K562 (cell line): ENCODE results near the gene MKRN3. TPM values are rescaled to one million over a fixed set of nuclear protein-coding genes. Genes with fewer than 3 reads are reported as not detected.
A peak's percentile ranks its signal among the peaks of the same experiment; 100 is the strongest.

Source experiments
- ATAC-seq: fragments of 200-7000 bp; cut with Tn5 transposase; 3 replicates; pipeline ENCODE4 v1.9.1; 2020; ENCODE audit warnings: moderate library complexity
- BruUV-seq: library from RNA; stranded (reverse); fragments of 400-500 nt; replicated peaks from 2 replicates; lab custom pipeline; 2021; lab: Mats Ljungman, UMichigan
- CTCF ChIA-PET: fragments of 300-600 bp; formaldehyde crosslinking; extraction: SDS; loops from one replicate; lab custom pipeline; 2021; ENCODE audit warnings: low intra/inter-chr PET ratio; lab: Yijun Ruan, JAX
- POLR2A ChIA-PET: fragments of 300-600, 350-650 bp; sonication (Branson Sonifier 250); formaldehyde crosslinking; extraction: SDS; loops from one replicate; lab custom pipeline; 2021; ENCODE audit warnings: antibody characterized with exemption, inconsistent platforms; lab: Yijun Ruan, JAX
- DNase-seq, 4 experiments: peaks; one replicate each; pipeline versions ENCODE4 v3.0.0 to v3.0.0-alpha.2; 2011 to 2018; ENCODE audit warnings: low spot score in 3 of 4, mixed read lengths in 3 of 4; ENCODE audit errors: extremely low read depth in 1 of 4
- FAIRE-seq: peaks from 2 replicates; lab custom pipeline; 2011; peaks lifted over from hg19 to GRCh38; lab: Jason Lieb, UNC
- H2AFZ ChIP-seq: 2 replicates; pipeline ENCODE4 v1.6.0; 2011; ENCODE audit warnings: low read depth, low read length, control low read depth, inconsistent platforms
- H3K27ac ChIP-seq: fragments of 200-600 bp; 3 replicates; pipeline ENCODE4 v1.8.0; 2011; ENCODE audit warnings: low read depth, mild to moderate bottlenecking, control low read depth, inconsistent platforms, low read length, moderate library complexity, mixed read lengths; ENCODE audit errors: extremely low read depth
- H3K27me3 ChIP-seq, 2 experiments: fragments of 300-600 bp in 1 of 2; 2 replicates in 1 of 2; 3 replicates in 1 of 2; pipeline versions ENCODE4 v1.6.0 to v1.8.0; 2011; ENCODE audit warnings: inconsistent platforms in 2 of 2, low read length in 2 of 2, mild to moderate bottlenecking in 1 of 2, mixed read lengths in 1 of 2, moderate library complexity in 1 of 2; ENCODE audit not compliant: control insufficient read depth in 2 of 2, insufficient read depth in 2 of 2
- H3K36me3 ChIP-seq: fragments of 300-600 bp; 3 replicates; pipeline ENCODE4 v1.8.0; 2011; ENCODE audit warnings: mild to moderate bottlenecking, low read length, inconsistent platforms; ENCODE audit not compliant: control insufficient read depth, insufficient read depth
- H3K4me1 ChIP-seq, 2 experiments: fragments of 200-600 bp in 1 of 2; replicated peaks in 1 of 2; 2 replicates in 1 of 2; 3 replicates in 1 of 2; pipeline versions ENCODE4 v1.5.1 to v1.8.0; 2011; ENCODE audit warnings: inconsistent platforms in 2 of 2, low read length in 2 of 2, mild to moderate bottlenecking in 1 of 2, mixed read lengths in 1 of 2, moderate library complexity in 1 of 2; ENCODE audit not compliant: control insufficient read depth in 2 of 2, insufficient read depth in 2 of 2
- H3K4me2 ChIP-seq: 2 replicates; pipeline ENCODE4 v1.6.1; 2011; ENCODE audit warnings: low read length, control low read depth, inconsistent platforms, mixed read lengths; ENCODE audit not compliant: insufficient read depth
- H3K4me3 ChIP-seq: fragments of 200-600 bp; sonication (generic), shearing (Covaris generic); 2 replicates; pipeline ENCODE4 v1.5.1; 2016; ENCODE audit warnings: control low read depth, inconsistent platforms
- H3K79me2 ChIP-seq: fragments of 200-600 bp; 3 replicates; pipeline ENCODE4 v1.8.0; 2011; ENCODE audit warnings: low read length, inconsistent platforms; ENCODE audit not compliant: control insufficient read depth, insufficient read depth
- H3K9ac ChIP-seq, 2 experiments: 2 replicates each; pipeline versions ENCODE4 v1.6.0 to v1.6.1; 2011; ENCODE audit warnings: low read depth in 2 of 2, low read length in 2 of 2, control low read depth in 1 of 2, inconsistent platforms in 1 of 2, mild to moderate bottlenecking in 1 of 2, mixed read lengths in 1 of 2; ENCODE audit not compliant: insufficient read depth in 1 of 2
- H3K9me1 ChIP-seq: one replicate; pipeline ENCODE4 v1.6.0; 2011; ENCODE audit warnings: inconsistent platforms, mild to moderate bottlenecking, low read length, moderate library complexity; ENCODE audit not compliant: control insufficient read depth, insufficient read depth
- H3K9me3 ChIP-seq: replicated peaks from 2 replicates; pipeline ENCODE4 v1.5.1; 2011; ENCODE audit warnings: low read depth, low read length, inconsistent platforms; ENCODE audit not compliant: control insufficient read depth, insufficient read depth
- H4K20me1 ChIP-seq: replicated peaks from 2 replicates; pipeline ENCODE4 v1.6.1; 2011; ENCODE audit warnings: low read length, inconsistent platforms, mixed read lengths; ENCODE audit not compliant: control insufficient read depth, insufficient read depth
- CBX2 ChIP-seq: fragments of 200-600 bp; sonication (generic); IDR thresholded peaks from one replicate; pipeline ENCODE4 v1.6.1; 2012; ENCODE audit warnings: mild to moderate bottlenecking, low read length, inconsistent platforms; ENCODE audit not compliant: insufficient read depth, poor library complexity, severe bottlenecking
- NRF1 ChIP-seq, 2 experiments: fragments of 450-650 bp; IDR thresholded peaks in 1 of 2; conservative IDR thresholded peaks in 1 of 2; 2 replicates each; pipeline ENCODE4 v1.6.1; 2014; ENCODE audit warnings: mild to moderate bottlenecking in 2 of 2
- PPARD ChIP-seq: fragments of 250-450 bp; sonication (Bioruptor Pico); IDR thresholded peaks from 2 replicates; pipeline ENCODE4 v1.8.0; 2022; ENCODE audit warnings: inconsistent platforms, mild to moderate bottlenecking, moderate library complexity
- PYGO2 ChIP-seq: fragments of 450-650 bp; IDR thresholded peaks from 2 replicates; pipeline ENCODE4 v1.6.1; 2016; ENCODE audit warnings: mild to moderate bottlenecking, missing genetic modification characterization, moderate library complexity, missing compliant biosample characterization
- ZNF184 ChIP-seq: sonication (generic); formaldehyde crosslinking; IDR thresholded peaks from 2 replicates; pipeline ENCODE4 v1.5.0; 2020; ENCODE audit warnings: missing genetic modification reagents
- ZNF445 ChIP-seq: fragments of 250-450 bp; sonication (Bioruptor Pico); IDR thresholded peaks from 2 replicates; pipeline ENCODE4 v1.4.0; 2020; ENCODE audit warnings: low read depth, mild to moderate bottlenecking, moderate library complexity
- WGBS: fragments of 100-300 bp; shearing (Covaris generic); methylation state at CpG from one replicate; pipeline ENCODE4 v1.1.6; 2016; ENCODE audit warnings: low coverage, mixed read lengths; ENCODE audit not compliant: insufficient coverage; ENCODE audit errors: missing lambda C conversion rate; 5-methylcytosine and 5-hydroxymethylcytosine counted together
- in situ Hi-C: fragments of 300-500 bp; cut with MboI; formaldehyde crosslinking; loops from 4 replicates; pipeline ENCODE4 v1.15.0; 2018; ENCODE audit warnings: inconsistent platforms, mixed read lengths
- intact Hi-C: fragments of 100-400 bp; cut with micrococcal nuclease; formaldehyde crosslinking; loops from 2 replicates; pipeline ENCODE4 v1.14.2; 2022
- polyA plus RNA-seq, 8 experiments: library from polyadenylated mRNA; depleted of rRNA in 4 of 8; stranded (reverse) in 5 of 8; unstranded in 3 of 8; fragments of >200 nt; fragmentation: Nextera tagmentation in 2 of 8; fragmentation: Illumina TruSeq in 1 of 8; extraction: Ambion mirVana in 2 of 8; extraction: Trizol in 1 of 8; gene quantifications; 2 replicates each; pipeline versions ENCODE4 v1.2.1 to v1.2.3, GENCODE V29; 2011 to 2014; ENCODE audit warnings: inconsistent platforms in 1 of 8, missing spikeins in 1 of 8
- total RNA-seq, 7 experiments: library from RNA; depleted of rRNA in 6 of 7; stranded (reverse); fragments of >200 nt in 6 of 7; fragmentation: Illumina TruSeq in 2 of 7; extraction: Trizol in 2 of 7; gene quantifications; 2 replicates each; pipeline versions ENCODE4 v1.2.1 to v1.2.3, GENCODE V29; 2011 to 2021; ENCODE audit warnings: low replicate concordance in 1 of 7
- TF ChIP-seq, protein P1 (sequence below), 2 experiments: IDR thresholded peaks in 1 of 2; conservative IDR thresholded peaks in 1 of 2; 2 replicates each; pipeline ENCODE4 v1.6.1; 2016; ENCODE audit warnings: low read depth in 2 of 2, mild to moderate bottlenecking in 1 of 2, missing compliant biosample characterization in 1 of 2, missing genetic modification characterization in 1 of 2, moderate library complexity in 1 of 2
- TF ChIP-seq, protein P2 (sequence below): fragments of 450-650 bp; IDR thresholded peaks from 2 replicates; pipeline ENCODE4 v1.6.1; 2017; ENCODE audit warnings: mild to moderate bottlenecking, moderate library complexity
- TF ChIP-seq, protein P3 (sequence below): fragments of 450-650 bp; IDR thresholded peaks from 2 replicates; pipeline ENCODE4 v1.6.1; 2018; ENCODE audit warnings: mild to moderate bottlenecking, low read depth; ENCODE audit not compliant: partially characterized antibody

Gene MKRN3
- total and polyA plus RNA-seq, 9 of the 15 experiments (the other 6 are each of a cell fraction or from before 2014, with no cell fraction given): 6.5 to 33.4 (median 25.1) TPM

DNA sequence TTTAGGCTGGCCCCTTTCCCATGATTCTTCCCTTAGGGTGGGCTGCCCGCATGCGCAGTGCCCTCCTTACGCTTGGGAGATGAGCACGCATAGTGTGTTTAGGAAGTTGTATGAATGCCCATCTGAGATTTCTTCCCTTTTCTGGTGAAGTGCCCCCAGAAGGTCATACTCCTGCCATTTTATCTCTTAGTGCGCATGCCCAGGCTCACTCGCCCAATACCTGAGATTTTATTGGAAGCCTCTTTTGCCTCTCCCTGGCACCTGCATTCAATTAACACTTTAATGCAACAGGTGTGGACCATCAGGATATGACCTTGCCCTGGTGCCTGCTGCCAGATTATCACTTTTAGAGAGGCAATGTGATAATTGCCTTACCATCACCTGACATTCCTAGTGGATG is 36.6 kb downstream of the MKRN3 start:
- Histone ChIP-seq H3K27ac (no peak overlapping the region), H3K27me3 (peaks cover 9 to 11% of the 10 kb centered on the region in 2 experiments; a peak in 3 of 5 replicates), H3K9me3 (no peaks in the 10 kb centered on the region), H3K4me3 (no peak overlapping the region), H3K9me1 (no peaks in the 10 kb centered on the region), H3K36me3 (no peaks in the 10 kb centered on the region), H3K9ac (no peak overlapping the region), H2AFZ (no peak overlapping the region), H3K4me1 (no peaks in the 10 kb centered on the region; a peak in 1 of 5 replicates), H3K4me2 (no peak overlapping the region), H3K79me2 (no peaks in the 10 kb centered on the region), H4K20me1 (no peaks in the 10 kb centered on the region)
- ATAC-seq: no peak
- no peak for FAIRE-seq
- ChIA-PET CTCF (no interaction called here), POLR2A (no interaction called here)
- WGBS: 16% methylated on average over 6 of the region's 6 CpGs
- intact Hi-C loops: no loop called here
- no TSS peak for BruUV-seq
- in situ Hi-C loops: no loop called here
- TF ChIP-seq ZNF184 (CRISPR knock-in tag) (no peak), NRF1 (conservative IDR thresholded peaks at IDR 0.05 in 1 of 2, IDR thresholded peaks at IDR 0.05 in 1 of 2) (peak; percentile 52 to 60)
- DNase-seq: no peak

DNA sequence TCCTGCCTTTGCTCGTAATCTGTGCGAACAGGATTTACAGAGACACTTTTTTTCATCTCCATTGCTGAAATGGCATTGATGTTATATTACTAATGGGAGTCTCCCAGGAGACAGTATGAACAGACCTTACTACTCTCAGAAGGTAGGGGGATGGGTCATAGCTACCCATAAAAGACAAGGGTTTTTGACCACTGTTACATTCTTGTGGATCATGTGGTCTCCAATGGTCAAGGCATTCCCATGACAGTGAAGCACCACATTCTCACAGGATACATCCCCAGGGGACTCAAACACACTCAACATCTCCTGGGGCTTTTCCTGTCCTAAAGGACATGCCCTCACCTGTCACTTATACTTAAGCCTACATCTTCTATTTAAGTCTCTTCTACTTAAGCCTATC is 40.8 kb downstream of the MKRN3 start:
- in situ Hi-C loops (no loop called here), intact Hi-C loops (no loop called here)
- no peak overlapping the region for H3K27ac ChIP-seq
- no peaks in the 10 kb centered on the region for H4K20me1 ChIP-seq
- H3K36me3 ChIP-seq: no peaks in the 10 kb centered on the region
- 0 out of 2 replicates have a peak overlapping the region, but pooled peaks have one; percentile 3 for H2AFZ ChIP-seq
- ChIA-PET CTCF (no interaction called here), POLR2A (no interaction called here)
- no peak overlapping the region for H3K4me2 ChIP-seq
- FAIRE-seq: no peak
- BruUV-seq: no TSS peak
- H3K27me3 ChIP-seq: peaks cover 5 to 6% of the 10 kb centered on the region in 2 experiments; a peak in 3 of 5 replicates
- H3K79me2 ChIP-seq: no peaks in the 10 kb centered on the region
- no peaks in the 10 kb centered on the region for H3K9me1 ChIP-seq
- ATAC-seq: 0 out of 3 replicates have a peak, but pooled peaks have one; percentile 22
- H3K9ac ChIP-seq: no peak overlapping the region
- no peak overlapping the region for H3K4me3 ChIP-seq
- 0% methylated on average over 2 of the region's 2 CpGs for WGBS
- no peak for DNase-seq
- no peaks in the 10 kb centered on the region for H3K9me3 ChIP-seq
- no peaks in the 10 kb centered on the region; a peak in 1 of 5 replicates for H3K4me1 ChIP-seq
- no peak for TF ChIP-seq ZNF445
- no peak for TF ChIP-seq PYGO2
- TF ChIP-seq, protein P1, sequence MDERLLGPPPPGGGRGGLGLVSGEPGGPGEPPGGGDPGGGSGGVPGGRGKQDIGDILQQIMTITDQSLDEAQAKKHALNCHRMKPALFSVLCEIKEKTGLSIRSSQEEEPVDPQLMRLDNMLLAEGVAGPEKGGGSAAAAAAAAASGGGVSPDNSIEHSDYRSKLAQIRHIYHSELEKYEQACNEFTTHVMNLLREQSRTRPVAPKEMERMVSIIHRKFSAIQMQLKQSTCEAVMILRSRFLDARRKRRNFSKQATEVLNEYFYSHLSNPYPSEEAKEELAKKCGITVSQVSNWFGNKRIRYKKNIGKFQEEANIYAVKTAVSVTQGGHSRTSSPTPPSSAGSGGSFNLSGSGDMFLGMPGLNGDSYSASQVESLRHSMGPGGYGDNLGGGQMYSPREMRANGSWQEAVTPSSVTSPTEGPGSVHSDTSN (CRISPR knock-in tag; IDR thresholded peaks at IDR 0.05; ENCODE audit: low read depth): no peak
- TF ChIP-seq, protein P1 (tag; conservative IDR thresholded peaks at IDR 0.05; ENCODE audit: low read depth): no peak
- no peak for TF ChIP-seq PPARD (CRISPR knock-in tag)
- TF ChIP-seq CBX2: no peak
- TF ChIP-seq, protein P2, sequence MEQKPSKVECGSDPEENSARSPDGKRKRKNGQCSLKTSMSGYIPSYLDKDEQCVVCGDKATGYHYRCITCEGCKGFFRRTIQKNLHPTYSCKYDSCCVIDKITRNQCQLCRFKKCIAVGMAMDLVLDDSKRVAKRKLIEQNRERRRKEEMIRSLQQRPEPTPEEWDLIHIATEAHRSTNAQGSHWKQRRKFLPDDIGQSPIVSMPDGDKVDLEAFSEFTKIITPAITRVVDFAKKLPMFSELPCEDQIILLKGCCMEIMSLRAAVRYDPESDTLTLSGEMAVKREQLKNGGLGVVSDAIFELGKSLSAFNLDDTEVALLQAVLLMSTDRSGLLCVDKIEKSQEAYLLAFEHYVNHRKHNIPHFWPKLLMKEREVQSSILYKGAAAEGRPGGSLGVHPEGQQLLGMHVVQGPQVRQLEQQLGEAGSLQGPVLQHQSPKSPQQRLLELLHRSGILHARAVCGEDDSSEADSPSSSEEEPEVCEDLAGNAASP: no peak
- TF ChIP-seq, protein P3, sequence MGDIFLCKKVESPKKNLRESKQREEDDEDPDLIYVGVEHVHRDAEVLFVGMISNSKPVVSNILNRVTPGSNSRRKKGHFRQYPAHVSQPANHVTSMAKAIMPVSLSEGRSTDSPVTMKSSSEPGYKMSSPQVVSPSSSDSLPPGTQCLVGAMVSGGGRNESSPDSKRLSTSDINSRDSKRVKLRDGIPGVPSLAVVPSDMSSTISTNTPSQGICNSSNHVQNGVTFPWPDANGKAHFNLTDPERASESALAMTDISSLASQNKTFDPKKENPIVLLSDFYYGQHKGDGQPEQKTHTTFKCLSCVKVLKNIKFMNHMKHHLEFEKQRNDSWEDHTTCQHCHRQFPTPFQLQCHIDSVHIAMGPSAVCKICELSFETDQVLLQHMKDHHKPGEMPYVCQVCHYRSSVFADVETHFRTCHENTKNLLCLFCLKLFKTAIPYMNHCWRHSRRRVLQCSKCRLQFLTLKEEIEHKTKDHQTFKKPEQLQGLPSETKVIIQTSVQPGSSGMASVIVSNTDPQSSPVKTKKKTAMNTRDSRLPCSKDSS: no peak
